Measurements from ENCODE around the gene LONRF2.

LONRF2 gene

DNA sequence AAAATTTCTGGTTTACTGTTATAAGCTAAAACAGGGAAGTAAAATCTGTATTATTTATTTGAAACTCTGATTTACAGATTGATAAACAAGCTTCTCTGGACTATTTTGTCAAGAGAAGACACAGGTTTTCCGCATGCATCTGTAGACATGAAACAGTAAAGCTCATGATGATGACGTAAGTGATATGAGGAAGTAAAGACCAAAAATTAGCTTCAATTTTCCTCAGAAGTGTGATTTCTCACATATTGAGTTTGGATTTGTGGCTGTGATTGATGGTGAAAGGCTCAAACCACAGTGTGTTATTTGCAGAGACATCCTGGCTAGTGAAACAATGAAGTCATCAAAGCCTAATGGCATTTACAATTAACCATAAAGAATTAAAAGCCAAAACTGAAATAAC lies 12.6 kb upstream of the LONRF2 start:
- Histone ChIP-seq H3K4me2 (ENCODE audit: low read length) (no peak overlapping the region), H3K9me3 (replicated peaks; ENCODE audit: low read length) (no peaks in the 10 kb centered on the region), H3K4me3 (ENCODE audit: low read length) (no peak overlapping the region), H3K36me3 (ENCODE audit: insufficient read depth, low read length) (no peaks in the 10 kb centered on the region), H3K27me3 (ENCODE audit: control insufficient read depth, insufficient read depth, low read length) (peaks cover 10% of the 10 kb centered on the region), H3K9ac (ENCODE audit: low read depth, low read length) (no peak overlapping the region), H3K4me1 (ENCODE audit: control insufficient read depth, insufficient read depth, low read length) (no peaks in the 10 kb centered on the region)

DNA sequence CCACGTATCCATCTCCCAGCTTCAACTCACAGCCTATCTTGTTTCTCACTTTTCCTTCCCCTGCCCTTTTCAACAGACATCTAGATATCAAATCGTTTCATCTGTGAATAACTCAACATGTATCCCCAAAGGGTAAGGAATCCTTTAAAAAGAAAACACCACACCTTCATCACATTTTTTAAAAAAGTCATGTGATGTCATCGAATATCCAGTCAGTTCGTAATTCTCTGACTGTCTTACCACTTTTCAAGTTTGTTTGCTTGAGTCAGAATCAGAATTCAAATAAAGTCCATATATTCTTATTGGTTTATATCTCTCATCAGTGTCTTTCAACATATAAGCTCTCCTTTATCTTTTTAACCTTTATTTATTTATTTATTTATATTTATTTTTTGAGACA lies 5.4 kb upstream of the LONRF2 start:
- Histone ChIP-seq H3K36me3 (ENCODE audit: insufficient read depth, low read length) (no peaks in the 10 kb centered on the region), H3K9ac (ENCODE audit: low read depth, low read length) (no peak overlapping the region), H3K9me3 (replicated peaks; ENCODE audit: low read length) (no peaks in the 10 kb centered on the region), H3K4me2 (ENCODE audit: low read length) (no peak overlapping the region), H3K4me1 (ENCODE audit: control insufficient read depth, insufficient read depth, low read length) (no peaks in the 10 kb centered on the region), H3K27me3 (ENCODE audit: control insufficient read depth, insufficient read depth, low read length) (peaks cover 29% of the 10 kb centered on the region), H3K4me3 (ENCODE audit: low read length) (no peak overlapping the region)

GRCh38 chr2:100321179-100321865 lies 979 bp downstream of the LONRF2 start:
- Histone ChIP-seq H3K4me2 (ENCODE audit: low read length) (peak overlapping the region; percentile 71), H3K9ac (ENCODE audit: low read depth, low read length) (no peak overlapping the region), H3K9me3 (replicated peaks; ENCODE audit: low read length) (peaks cover 4% of the 10 kb centered on the region), H3K4me1 (ENCODE audit: control insufficient read depth, insufficient read depth, low read length) (no peaks in the 10 kb centered on the region), H3K4me3 (ENCODE audit: low read length) (peak overlapping the region; percentile 59), H3K27me3 (ENCODE audit: control insufficient read depth, insufficient read depth, low read length) (peaks cover 53% of the 10 kb centered on the region), H3K36me3 (ENCODE audit: insufficient read depth, low read length) (no peaks in the 10 kb centered on the region)

- no peak overlapping the region for H3K4me3 ChIP-seq (ENCODE audit: low read length)
- no peaks in the 10 kb centered on the region for H3K4me1 ChIP-seq (ENCODE audit: control insufficient read depth, insufficient read depth, low read length)
- H3K27me3 ChIP-seq (ENCODE audit: control insufficient read depth, insufficient read depth, low read length), result peaks cover 53% of the 10 kb centered on the region
- no peaks in the 10 kb centered on the region for H3K36me3 ChIP-seq (ENCODE audit: insufficient read depth, low read length)
- H3K9ac ChIP-seq (ENCODE audit: low read depth, low read length), result no peak overlapping the region
- H3K9me3 ChIP-seq (replicated peaks; ENCODE audit: low read length), result peaks cover 4% of the 10 kb centered on the region
- H3K4me2 ChIP-seq (ENCODE audit: low read length), result no peak overlapping the region
These were observed 1.6 kb downstream of the LONRF2 start for GRCh38 chr2:100320547-100321178.

DNA sequence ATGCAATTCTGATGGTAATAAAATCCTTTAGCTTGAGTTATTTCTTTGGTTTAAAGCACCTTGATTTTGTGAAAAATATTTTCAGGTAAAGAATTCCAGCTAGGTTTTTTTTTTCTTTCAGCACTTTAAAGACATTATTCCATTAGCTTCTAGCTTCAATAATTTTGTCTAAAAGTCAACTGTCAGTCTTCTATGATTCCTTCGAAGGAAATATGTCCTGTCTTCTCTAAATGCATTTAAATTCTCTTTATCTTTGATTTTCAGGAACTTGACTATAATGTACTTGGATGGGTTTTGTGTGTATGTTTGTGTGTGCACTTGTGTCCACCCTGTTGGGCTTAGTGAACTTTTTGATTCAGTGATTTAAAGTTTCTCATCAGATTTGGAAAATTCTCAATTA lies 4.7 kb downstream of the LONRF2 start:
- Histone ChIP-seq H3K9me3 (replicated peaks; ENCODE audit: low read length) (peaks cover 4% of the 10 kb centered on the region), H3K4me2 (ENCODE audit: low read length) (no peak overlapping the region), H3K4me1 (ENCODE audit: control insufficient read depth, insufficient read depth, low read length) (no peaks in the 10 kb centered on the region), H3K36me3 (ENCODE audit: insufficient read depth, low read length) (no peaks in the 10 kb centered on the region), H3K9ac (ENCODE audit: low read depth, low read length) (no peak overlapping the region), H3K4me3 (ENCODE audit: low read length) (no peak overlapping the region), H3K27me3 (ENCODE audit: control insufficient read depth, insufficient read depth, low read length) (peaks cover 28% of the 10 kb centered on the region)

DNA sequence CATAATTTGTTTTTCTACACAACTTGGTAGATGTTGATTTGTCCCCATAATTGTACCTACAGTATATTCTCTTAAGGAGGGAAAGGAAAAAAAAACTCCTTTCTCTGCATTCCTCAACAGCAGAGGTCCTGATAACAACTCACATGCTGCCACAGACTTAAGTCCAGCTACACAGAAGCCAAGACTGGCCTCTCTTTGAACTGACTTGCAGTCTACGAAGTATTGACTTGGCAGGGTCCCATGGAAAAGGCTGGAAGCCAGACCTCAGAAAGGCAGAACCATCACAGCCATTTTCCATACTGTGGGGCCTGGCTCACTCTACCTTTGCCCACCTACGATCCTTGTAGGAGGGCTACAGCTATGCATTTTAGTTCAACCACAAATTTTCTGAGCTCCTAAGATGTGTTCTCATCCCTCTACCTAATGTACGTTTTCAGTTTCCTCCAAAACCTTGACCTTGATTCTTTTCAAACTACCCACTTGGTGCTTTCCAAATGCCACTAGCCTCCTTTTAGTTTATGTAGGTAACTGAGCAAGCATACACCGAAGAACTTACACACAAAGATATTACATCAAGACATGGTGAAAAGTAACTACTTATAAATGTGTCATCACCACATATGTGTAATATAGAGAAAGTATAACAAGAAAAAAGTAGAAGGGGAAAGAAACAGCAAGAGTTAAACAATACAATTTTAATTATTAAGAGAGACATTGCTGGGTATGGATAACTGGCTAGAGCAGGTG lies 12.2 kb downstream of the LONRF2 start:
- no peak overlapping the region for H3K4me2 ChIP-seq (ENCODE audit: low read length)
- H3K9ac ChIP-seq (ENCODE audit: low read depth, low read length), result no peak overlapping the region
- H3K9me3 ChIP-seq (replicated peaks; ENCODE audit: low read length), result no peaks in the 10 kb centered on the region
- H3K36me3 ChIP-seq (ENCODE audit: insufficient read depth, low read length), result no peaks in the 10 kb centered on the region
- H3K4me1 ChIP-seq (ENCODE audit: control insufficient read depth, insufficient read depth, low read length), result no peaks in the 10 kb centered on the region
- no peak overlapping the region for H3K4me3 ChIP-seq (ENCODE audit: low read length)
- no peaks in the 10 kb centered on the region for H3K27me3 ChIP-seq (ENCODE audit: control insufficient read depth, insufficient read depth, low read length)

DNA sequence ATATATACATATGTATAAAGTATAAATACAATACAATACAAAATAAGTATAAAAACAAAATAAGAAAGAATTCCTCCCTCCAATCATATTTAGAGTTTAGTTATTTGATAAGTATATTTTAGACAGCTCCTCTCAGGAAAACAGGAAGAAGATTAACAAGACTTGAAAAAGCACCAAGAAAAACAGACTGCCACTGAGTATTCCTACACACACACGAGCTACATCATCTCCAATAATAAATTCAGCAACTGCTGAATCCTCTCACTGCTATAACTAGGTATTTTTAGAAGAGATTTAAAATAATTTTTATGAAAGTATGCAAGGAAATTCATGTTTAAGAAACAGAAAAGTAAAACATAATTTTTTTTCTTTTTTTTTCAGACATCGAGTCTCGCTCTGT lies 13.0 kb downstream of the LONRF2 start:
- H3K9me3 ChIP-seq (replicated peaks; ENCODE audit: low read length), result no peaks in the 10 kb centered on the region
- H3K9ac ChIP-seq (ENCODE audit: low read depth, low read length), result no peak overlapping the region
- H3K4me2 ChIP-seq (ENCODE audit: low read length), result no peak overlapping the region
- H3K4me3 ChIP-seq (ENCODE audit: low read length), result no peak overlapping the region
- H3K4me1 ChIP-seq (ENCODE audit: control insufficient read depth, insufficient read depth, low read length), result no peaks in the 10 kb centered on the region
- no peaks in the 10 kb centered on the region for H3K36me3 ChIP-seq (ENCODE audit: insufficient read depth, low read length)
- no peaks in the 10 kb centered on the region for H3K27me3 ChIP-seq (ENCODE audit: control insufficient read depth, insufficient read depth, low read length)

- Histone ChIP-seq H3K9me3 (replicated peaks; ENCODE audit: low read length) (no peaks in the 10 kb centered on the region), H3K4me1 (ENCODE audit: control insufficient read depth, insufficient read depth, low read length) (no peaks in the 10 kb centered on the region), H3K4me2 (ENCODE audit: low read length) (no peak overlapping the region), H3K4me3 (ENCODE audit: low read length) (no peak overlapping the region), H3K9ac (ENCODE audit: low read depth, low read length) (no peak overlapping the region), H3K27me3 (ENCODE audit: control insufficient read depth, insufficient read depth, low read length) (no peaks in the 10 kb centered on the region), H3K36me3 (ENCODE audit: insufficient read depth, low read length) (no peaks in the 10 kb centered on the region)
These were observed 18.6 kb downstream of the LONRF2 start for GRCh38 chr2:100303744-100304143.

DNA sequence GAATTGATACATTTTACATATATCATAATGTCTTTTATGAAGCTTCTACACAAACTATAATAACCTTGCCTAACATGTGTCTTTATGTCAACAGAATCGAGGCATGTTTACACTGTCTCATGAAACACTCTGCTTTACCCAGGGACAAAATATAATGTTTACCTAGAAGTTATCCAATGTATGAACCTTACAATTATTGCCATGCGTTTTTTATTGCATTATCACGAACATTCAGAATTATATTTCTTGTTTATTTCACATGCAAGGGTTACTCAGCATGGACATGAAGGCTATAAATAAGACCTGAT lies 19.8 kb downstream of the LONRF2 start:
- Histone ChIP-seq H3K4me2 (ENCODE audit: low read length) (no peak overlapping the region), H3K36me3 (ENCODE audit: insufficient read depth, low read length) (no peaks in the 10 kb centered on the region), H3K27me3 (ENCODE audit: control insufficient read depth, insufficient read depth, low read length) (no peaks in the 10 kb centered on the region), H3K4me3 (ENCODE audit: low read length) (no peak overlapping the region), H3K9ac (ENCODE audit: low read depth, low read length) (no peak overlapping the region), H3K4me1 (ENCODE audit: control insufficient read depth, insufficient read depth, low read length) (no peaks in the 10 kb centered on the region), H3K9me3 (replicated peaks; ENCODE audit: low read length) (no peaks in the 10 kb centered on the region)

DNA sequence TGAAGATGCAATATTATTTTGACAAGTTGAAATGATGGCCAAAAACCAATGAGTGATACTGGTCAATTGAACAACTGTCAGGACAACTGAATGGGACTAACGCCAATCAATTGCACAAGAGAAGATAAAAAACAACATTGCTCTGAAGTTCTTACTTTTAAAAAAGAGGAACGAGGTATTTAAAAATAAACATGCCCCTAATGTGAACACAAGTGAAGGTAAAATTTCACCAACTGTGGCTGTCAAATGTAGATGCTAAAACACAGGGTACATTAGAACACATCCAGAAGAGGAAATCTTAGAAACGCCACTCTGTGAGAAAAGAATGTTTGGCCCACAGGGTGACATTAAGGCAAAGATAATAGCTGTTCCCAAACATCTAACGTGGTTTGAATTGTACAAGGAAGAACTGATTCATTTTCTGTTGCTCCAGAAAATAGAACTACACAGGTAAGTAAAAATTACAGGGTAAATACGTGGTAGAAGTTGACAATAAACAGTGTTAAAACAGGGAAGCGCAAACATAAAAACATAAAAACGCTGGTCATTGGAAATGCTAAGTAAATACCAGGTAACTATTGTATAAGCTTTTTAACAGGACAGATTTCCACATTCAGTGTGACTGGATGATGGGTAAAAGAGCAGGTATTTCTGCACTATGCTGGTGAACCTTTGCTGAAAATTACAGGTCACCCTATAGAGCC lies 20.3 kb downstream of the LONRF2 start:
- Histone ChIP-seq H3K27me3 (ENCODE audit: control insufficient read depth, insufficient read depth, low read length) (no peaks in the 10 kb centered on the region), H3K9ac (ENCODE audit: low read depth, low read length) (no peak overlapping the region), H3K4me1 (ENCODE audit: control insufficient read depth, insufficient read depth, low read length) (no peaks in the 10 kb centered on the region), H3K4me3 (ENCODE audit: low read length) (no peak overlapping the region), H3K4me2 (ENCODE audit: low read length) (no peak overlapping the region), H3K9me3 (replicated peaks; ENCODE audit: low read length) (no peaks in the 10 kb centered on the region), H3K36me3 (ENCODE audit: insufficient read depth, low read length) (no peaks in the 10 kb centered on the region)

GRCh38 chr2:100299548-100299947 lies 22.8 kb downstream of the LONRF2 start:
- no peak overlapping the region for H3K9ac ChIP-seq (ENCODE audit: low read depth, low read length)
- H3K36me3 ChIP-seq (ENCODE audit: insufficient read depth, low read length), result no peaks in the 10 kb centered on the region
- no peaks in the 10 kb centered on the region for H3K27me3 ChIP-seq (ENCODE audit: control insufficient read depth, insufficient read depth, low read length)
- no peaks in the 10 kb centered on the region for H3K4me1 ChIP-seq (ENCODE audit: control insufficient read depth, insufficient read depth, low read length)
- H3K9me3 ChIP-seq (replicated peaks; ENCODE audit: low read length), result no peaks in the 10 kb centered on the region
- no peak overlapping the region for H3K4me3 ChIP-seq (ENCODE audit: low read length)
- H3K4me2 ChIP-seq (ENCODE audit: low read length), result no peak overlapping the region

Measured in skeletal muscle satellite cell (primary cell).